ENCODE data around the gene KCNQ5. TPM values are rescaled to one million over a fixed set of nuclear protein-coding genes. Genes with fewer than 3 reads are reported as not detected.

Gene KCNQ5
- total and polyA plus RNA-seq, 2 of the 8 experiments (the other 6 are each of a cell fraction or from before 2014, with no cell fraction given) = 0.83 to 1.2 TPM

DNA sequence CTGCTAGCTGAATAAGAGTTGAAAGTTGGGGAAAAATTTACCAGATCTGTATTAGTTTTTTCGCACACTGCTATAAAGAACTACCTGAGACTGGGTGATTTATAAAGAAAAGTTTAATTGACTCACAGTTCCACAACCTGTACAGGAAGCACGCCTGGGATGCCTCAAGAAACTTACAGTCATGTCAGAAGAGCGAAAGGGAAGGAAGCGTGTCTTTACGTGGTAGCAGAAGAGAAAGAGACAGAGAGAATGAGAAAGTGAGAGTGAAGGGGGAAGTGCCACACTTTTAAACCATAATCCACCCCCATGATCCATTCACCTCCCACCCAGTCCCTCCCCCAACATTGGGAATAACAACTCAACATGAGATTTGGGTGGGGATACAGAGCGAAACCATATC is 523.8 kb downstream of the KCNQ5 start (continued):
- TF ChIP-seq, protein P1, sequence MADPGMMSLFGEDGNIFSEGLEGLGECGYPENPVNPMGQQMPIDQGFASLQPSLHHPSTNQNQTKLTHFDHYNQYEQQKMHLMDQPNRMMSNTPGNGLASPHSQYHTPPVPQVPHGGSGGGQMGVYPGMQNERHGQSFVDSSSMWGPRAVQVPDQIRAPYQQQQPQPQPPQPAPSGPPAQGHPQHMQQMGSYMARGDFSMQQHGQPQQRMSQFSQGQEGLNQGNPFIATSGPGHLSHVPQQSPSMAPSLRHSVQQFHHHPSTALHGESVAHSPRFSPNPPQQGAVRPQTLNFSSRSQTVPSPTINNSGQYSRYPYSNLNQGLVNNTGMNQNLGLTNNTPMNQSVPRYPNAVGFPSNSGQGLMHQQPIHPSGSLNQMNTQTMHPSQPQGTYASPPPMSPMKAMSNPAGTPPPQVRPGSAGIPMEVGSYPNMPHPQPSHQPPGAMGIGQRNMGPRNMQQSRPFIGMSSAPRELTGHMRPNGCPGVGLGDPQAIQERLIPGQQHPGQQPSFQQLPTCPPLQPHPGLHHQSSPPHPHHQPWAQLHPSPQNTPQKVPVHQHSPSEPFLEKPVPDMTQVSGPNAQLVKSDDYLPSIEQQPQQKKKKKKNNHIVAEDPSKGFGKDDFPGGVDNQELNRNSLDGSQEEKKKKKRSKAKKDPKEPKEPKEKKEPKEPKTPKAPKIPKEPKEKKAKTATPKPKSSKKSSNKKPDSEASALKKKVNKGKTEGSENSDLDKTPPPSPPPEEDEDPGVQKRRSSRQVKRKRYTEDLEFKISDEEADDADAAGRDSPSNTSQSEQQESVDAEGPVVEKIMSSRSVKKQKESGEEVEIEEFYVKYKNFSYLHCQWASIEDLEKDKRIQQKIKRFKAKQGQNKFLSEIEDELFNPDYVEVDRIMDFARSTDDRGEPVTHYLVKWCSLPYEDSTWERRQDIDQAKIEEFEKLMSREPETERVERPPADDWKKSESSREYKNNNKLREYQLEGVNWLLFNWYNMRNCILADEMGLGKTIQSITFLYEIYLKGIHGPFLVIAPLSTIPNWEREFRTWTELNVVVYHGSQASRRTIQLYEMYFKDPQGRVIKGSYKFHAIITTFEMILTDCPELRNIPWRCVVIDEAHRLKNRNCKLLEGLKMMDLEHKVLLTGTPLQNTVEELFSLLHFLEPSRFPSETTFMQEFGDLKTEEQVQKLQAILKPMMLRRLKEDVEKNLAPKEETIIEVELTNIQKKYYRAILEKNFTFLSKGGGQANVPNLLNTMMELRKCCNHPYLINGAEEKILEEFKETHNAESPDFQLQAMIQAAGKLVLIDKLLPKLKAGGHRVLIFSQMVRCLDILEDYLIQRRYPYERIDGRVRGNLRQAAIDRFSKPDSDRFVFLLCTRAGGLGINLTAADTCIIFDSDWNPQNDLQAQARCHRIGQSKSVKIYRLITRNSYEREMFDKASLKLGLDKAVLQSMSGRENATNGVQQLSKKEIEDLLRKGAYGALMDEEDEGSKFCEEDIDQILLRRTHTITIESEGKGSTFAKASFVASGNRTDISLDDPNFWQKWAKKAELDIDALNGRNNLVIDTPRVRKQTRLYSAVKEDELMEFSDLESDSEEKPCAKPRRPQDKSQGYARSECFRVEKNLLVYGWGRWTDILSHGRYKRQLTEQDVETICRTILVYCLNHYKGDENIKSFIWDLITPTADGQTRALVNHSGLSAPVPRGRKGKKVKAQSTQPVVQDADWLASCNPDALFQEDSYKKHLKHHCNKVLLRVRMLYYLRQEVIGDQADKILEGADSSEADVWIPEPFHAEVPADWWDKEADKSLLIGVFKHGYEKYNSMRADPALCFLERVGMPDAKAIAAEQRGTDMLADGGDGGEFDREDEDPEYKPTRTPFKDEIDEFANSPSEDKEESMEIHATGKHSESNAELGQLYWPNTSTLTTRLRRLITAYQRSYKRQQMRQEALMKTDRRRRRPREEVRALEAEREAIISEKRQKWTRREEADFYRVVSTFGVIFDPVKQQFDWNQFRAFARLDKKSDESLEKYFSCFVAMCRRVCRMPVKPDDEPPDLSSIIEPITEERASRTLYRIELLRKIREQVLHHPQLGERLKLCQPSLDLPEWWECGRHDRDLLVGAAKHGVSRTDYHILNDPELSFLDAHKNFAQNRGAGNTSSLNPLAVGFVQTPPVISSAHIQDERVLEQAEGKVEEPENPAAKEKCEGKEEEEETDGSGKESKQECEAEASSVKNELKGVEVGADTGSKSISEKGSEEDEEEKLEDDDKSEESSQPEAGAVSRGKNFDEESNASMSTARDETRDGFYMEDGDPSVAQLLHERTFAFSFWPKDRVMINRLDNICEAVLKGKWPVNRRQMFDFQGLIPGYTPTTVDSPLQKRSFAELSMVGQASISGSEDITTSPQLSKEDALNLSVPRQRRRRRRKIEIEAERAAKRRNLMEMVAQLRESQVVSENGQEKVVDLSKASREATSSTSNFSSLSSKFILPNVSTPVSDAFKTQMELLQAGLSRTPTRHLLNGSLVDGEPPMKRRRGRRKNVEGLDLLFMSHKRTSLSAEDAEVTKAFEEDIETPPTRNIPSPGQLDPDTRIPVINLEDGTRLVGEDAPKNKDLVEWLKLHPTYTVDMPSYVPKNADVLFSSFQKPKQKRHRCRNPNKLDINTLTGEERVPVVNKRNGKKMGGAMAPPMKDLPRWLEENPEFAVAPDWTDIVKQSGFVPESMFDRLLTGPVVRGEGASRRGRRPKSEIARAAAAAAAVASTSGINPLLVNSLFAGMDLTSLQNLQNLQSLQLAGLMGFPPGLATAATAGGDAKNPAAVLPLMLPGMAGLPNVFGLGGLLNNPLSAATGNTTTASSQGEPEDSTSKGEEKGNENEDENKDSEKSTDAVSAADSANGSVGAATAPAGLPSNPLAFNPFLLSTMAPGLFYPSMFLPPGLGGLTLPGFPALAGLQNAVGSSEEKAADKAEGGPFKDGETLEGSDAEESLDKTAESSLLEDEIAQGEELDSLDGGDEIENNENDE (IDR thresholded peaks at IDR 0.05; ENCODE audit: insufficient replicate concordance, low read length) = no peak
- no peak for TF ChIP-seq CHD1 (IDR thresholded peaks at IDR 0.05; ENCODE audit: low read depth, low read length)
- TF ChIP-seq RFX5 (IDR thresholded peaks at IDR 0.05; ENCODE audit: borderline replicate concordance, low read depth, low read length) = no peak
- no peak for TF ChIP-seq RXRA (IDR thresholded peaks at IDR 0.05; ENCODE audit: insufficient read depth, low read depth, low read length)
- no peak for TF ChIP-seq TBP (IDR thresholded peaks at IDR 0.05; ENCODE audit: low read depth, low read length)
- TF ChIP-seq TEAD4 (IDR thresholded peaks at IDR 0.05; ENCODE audit: low read depth, low read length) = no peak
- TF ChIP-seq MAFK (IDR thresholded peaks at IDR 0.05; ENCODE audit: low read depth, low read length) = no peak
- TF ChIP-seq SP4 (IDR thresholded peaks at IDR 0.05; ENCODE audit: low read length) = no peak
- TF ChIP-seq CHD2 (IDR thresholded peaks at IDR 0.05; ENCODE audit: low read length) = no peak
- no peak for TF ChIP-seq ZNF274 (IDR thresholded peaks at IDR 0.05; ENCODE audit: borderline replicate concordance, extremely low read depth, low read length)
- TF ChIP-seq POLR2AphosphoS5 (IDR thresholded peaks at IDR 0.05; ENCODE audit: low read depth, low read length) = no peak
- no peak for TF ChIP-seq CTBP2 (IDR thresholded peaks at IDR 0.05; ENCODE audit: borderline replicate concordance, insufficient read depth, insufficient read length, low read length)
- TF ChIP-seq BCL11A (IDR thresholded peaks at IDR 0.05; ENCODE audit: low read depth in 2 of 2, low read length in 2 of 2) = no peak

Measured in H1 (cell line).